Neural progenitor cell (in vitro differentiated cells): Measurements from ENCODE around the gene CDK9.

Source experiments
- EZH2 ChIP-seq: fragments of 200-600 bp; sonication (generic); IDR thresholded peaks from 2 replicates; pipeline ENCODE4 v1.6.1; 2017; ENCODE audit warnings: antibody characterized with exemption, mild to moderate bottlenecking, moderate library complexity
- EZH2phosphoT487 ChIP-seq: fragments of 200-600 bp; sonication (generic); IDR thresholded peaks from 2 replicates; pipeline ENCODE4 v1.6.1; 2017; ENCODE audit warnings: antibody characterized with exemption
- TF ChIP-seq, protein P1 (sequence below): fragments of 200-600 bp; sonication (generic); IDR thresholded peaks from 2 replicates; pipeline ENCODE4 v1.5.1; 2017; ENCODE audit warnings: antibody characterized with exemption, mild to moderate bottlenecking

DNA sequence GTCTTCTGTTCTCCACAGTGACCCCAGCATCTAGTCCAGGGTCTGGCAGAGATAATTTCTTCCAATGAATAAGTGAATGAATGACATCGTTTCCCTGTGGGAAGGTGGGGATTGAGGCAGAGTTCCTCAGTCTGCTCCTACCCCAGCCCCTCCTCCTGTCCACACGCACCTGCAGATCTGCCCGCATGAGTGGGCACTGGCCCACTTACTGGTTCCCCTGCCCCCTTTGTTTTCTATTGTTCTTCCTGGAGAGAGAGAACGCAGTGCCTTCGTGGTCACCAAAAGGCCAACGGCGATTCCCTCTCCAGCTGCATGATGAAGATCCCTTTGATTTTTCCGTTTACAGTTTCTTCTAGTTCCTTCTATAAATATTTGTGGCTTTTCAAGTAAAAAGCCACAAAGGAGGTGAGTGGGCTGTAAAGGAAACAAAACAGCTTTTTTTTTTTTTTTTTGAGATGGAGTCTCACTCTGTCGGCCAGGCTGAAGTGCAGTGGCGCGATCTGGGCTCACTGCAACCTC is 11.1 kb downstream of the CDK9 start:
- TF ChIP-seq EZH2 (no peak), EZH2phosphoT487 (no peak)
- TF ChIP-seq, protein P1, sequence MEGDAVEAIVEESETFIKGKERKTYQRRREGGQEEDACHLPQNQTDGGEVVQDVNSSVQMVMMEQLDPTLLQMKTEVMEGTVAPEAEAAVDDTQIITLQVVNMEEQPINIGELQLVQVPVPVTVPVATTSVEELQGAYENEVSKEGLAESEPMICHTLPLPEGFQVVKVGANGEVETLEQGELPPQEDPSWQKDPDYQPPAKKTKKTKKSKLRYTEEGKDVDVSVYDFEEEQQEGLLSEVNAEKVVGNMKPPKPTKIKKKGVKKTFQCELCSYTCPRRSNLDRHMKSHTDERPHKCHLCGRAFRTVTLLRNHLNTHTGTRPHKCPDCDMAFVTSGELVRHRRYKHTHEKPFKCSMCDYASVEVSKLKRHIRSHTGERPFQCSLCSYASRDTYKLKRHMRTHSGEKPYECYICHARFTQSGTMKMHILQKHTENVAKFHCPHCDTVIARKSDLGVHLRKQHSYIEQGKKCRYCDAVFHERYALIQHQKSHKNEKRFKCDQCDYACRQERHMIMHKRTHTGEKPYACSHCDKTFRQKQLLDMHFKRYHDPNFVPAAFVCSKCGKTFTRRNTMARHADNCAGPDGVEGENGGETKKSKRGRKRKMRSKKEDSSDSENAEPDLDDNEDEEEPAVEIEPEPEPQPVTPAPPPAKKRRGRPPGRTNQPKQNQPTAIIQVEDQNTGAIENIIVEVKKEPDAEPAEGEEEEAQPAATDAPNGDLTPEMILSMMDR: no peak
